SK-N-SH (cell line): ENCODE data around the gene ZSWIM3. TPM values are rescaled to one million over a fixed set of nuclear protein-coding genes. Genes with fewer than 3 reads are reported as not detected.

Source experiments
- CTCF ChIA-PET: fragments of 300-600, 350-600 bp; formaldehyde crosslinking; extraction: SDS; loops from one replicate; lab custom pipeline; 2021; lab: Yijun Ruan, JAX
- POLR2A ChIA-PET: fragments of 350-600 bp; sonication (Branson Sonifier 250); formaldehyde crosslinking; extraction: SDS; loops from one replicate; lab custom pipeline; 2020; ENCODE audit warnings: antibody characterized with exemption, inconsistent platforms; lab: Yijun Ruan, JAX
- DNase-seq: peaks from one replicate; pipeline ENCODE4 v3.0.0; 2012
- H2AFZ ChIP-seq: fragments of 200-600 bp; sonication (generic); 2 replicates; pipeline ENCODE4 v1.8.1; 2016; ENCODE audit warnings: antibody characterized with exemption, mild to moderate bottlenecking, low read depth
- H3F3A ChIP-seq: fragments of 200-600 bp; sonication (generic); replicated peaks from 2 replicates; pipeline ENCODE3; 2016; ENCODE audit warnings: antibody characterized with exemption, mild to moderate bottlenecking; ENCODE audit not compliant: insufficient read depth
- H3K27ac ChIP-seq, 2 experiments: fragments of 200-500 bp in 1 of 2; fragments of 200-600 bp in 1 of 2; sonication (Bioruptor generic) in 1 of 2; sonication (generic), shearing (Covaris generic) in 1 of 2; 2 replicates each; pipeline versions ENCODE4 v1.5.1 to v1.6.1; 2014 to 2016; ENCODE audit warnings: low read depth in 2 of 2, inconsistent platforms in 1 of 2, low read length in 1 of 2, mild to moderate bottlenecking in 1 of 2, mixed read lengths in 1 of 2
- H3K27me3 ChIP-seq: fragments of 200-600 bp; sonication (generic), shearing (Covaris generic); 2 replicates; pipeline ENCODE4 v1.6.1; 2016; ENCODE audit warnings: mixed run types; ENCODE audit not compliant: insufficient read depth
- H3K36me3 ChIP-seq, 2 experiments: fragments of 200-500 bp in 1 of 2; fragments of 200-600 bp in 1 of 2; sonication (Bioruptor generic) in 1 of 2; sonication (generic) in 1 of 2; replicated peaks in 1 of 2; 2 replicates each; pipeline versions ENCODE3 to v1.5.1; 2014 to 2016; ENCODE audit warnings: low read length in 1 of 2, mild to moderate bottlenecking in 1 of 2; ENCODE audit not compliant: insufficient read depth in 2 of 2, control insufficient read depth in 1 of 2
- H3K4me1 ChIP-seq, 2 experiments: fragments of 200-500 bp in 1 of 2; fragments of 200-600 bp in 1 of 2; sonication (Bioruptor generic) in 1 of 2; sonication (generic), shearing (Covaris generic) in 1 of 2; 2 replicates each; pipeline versions ENCODE4 v1.5.1 to v1.6.1; 2014 to 2016; ENCODE audit warnings: low read depth in 1 of 2, low read length in 1 of 2, mixed run types in 1 of 2; ENCODE audit not compliant: insufficient read depth in 2 of 2, control insufficient read depth in 1 of 2
- H3K4me2 ChIP-seq: fragments of 200-600 bp; sonication (generic), shearing (Covaris generic); 2 replicates; pipeline ENCODE4 v1.6.1; 2017; ENCODE audit warnings: mixed run types
- H3K4me3 ChIP-seq, 2 experiments: fragments of 200-500 bp in 1 of 2; fragments of 200-600 bp in 1 of 2; sonication (Bioruptor generic) in 1 of 2; sonication (generic), shearing (Covaris generic) in 1 of 2; 2 replicates each; pipeline versions ENCODE4 v1.5.1 to v1.8.1; 2014 to 2016; ENCODE audit warnings: low read depth in 2 of 2, inconsistent platforms in 1 of 2, low read length in 1 of 2, mild to moderate bottlenecking in 1 of 2, mixed read lengths in 1 of 2, moderate library complexity in 1 of 2
- H3K79me2 ChIP-seq: fragments of 200-600 bp; sonication (generic); 2 replicates; pipeline ENCODE4 v1.8.1; 2017; ENCODE audit warnings: mild to moderate bottlenecking; ENCODE audit not compliant: insufficient read depth
- H3K9ac ChIP-seq: fragments of 200-600 bp; sonication (generic); 2 replicates; pipeline ENCODE4 v1.6.1; 2017; ENCODE audit warnings: mixed run types
- H3K9me2 ChIP-seq: fragments of 200-600 bp; sonication (generic); 2 replicates; pipeline ENCODE4 v1.6.1; 2017; ENCODE audit warnings: mixed run types
- H3K9me3 ChIP-seq: fragments of 200-600 bp; sonication (generic); 2 replicates; pipeline ENCODE4 v1.6.1; 2017; ENCODE audit warnings: mixed run types, mild to moderate bottlenecking, moderate library complexity
- H4K20me1 ChIP-seq: fragments of 200-600 bp; sonication (generic); 2 replicates; pipeline ENCODE4 v1.6.1; 2017; ENCODE audit warnings: mild to moderate bottlenecking, mixed run types; ENCODE audit not compliant: insufficient read depth
- CHD2 ChIP-seq: fragments of 150-350 bp; IDR thresholded peaks from 2 replicates; pipeline ENCODE4 v1.6.1; 2018; ENCODE audit warnings: low read length; ENCODE audit not compliant: partially characterized antibody
- ELF1 ChIP-seq: IDR thresholded peaks from 2 replicates; pipeline ENCODE4 v1.4.0; 2012
- FOXJ3 ChIP-seq: sonication (generic); formaldehyde crosslinking; IDR thresholded peaks from 2 replicates; pipeline ENCODE4 v1.5.1; 2020; ENCODE audit warnings: mild to moderate bottlenecking, missing genetic modification reagents
- GABPA ChIP-seq: IDR thresholded peaks from 2 replicates; pipeline ENCODE4 v1.4.0; 2012; ENCODE audit warnings: low read depth, mild to moderate bottlenecking
- GATA2 ChIP-seq: sonication (generic); formaldehyde crosslinking; IDR thresholded peaks from 2 replicates; pipeline ENCODE4 v1.5.0; 2020; ENCODE audit warnings: mild to moderate bottlenecking, missing genetic modification reagents
- MEF2A ChIP-seq: IDR thresholded peaks from 2 replicates; pipeline ENCODE4 v1.4.0; 2012; ENCODE audit warnings: low read depth, borderline replicate concordance
- MXI1 ChIP-seq: IDR thresholded peaks from 2 replicates; pipeline ENCODE4 v1.6.1; 2012; ENCODE audit warnings: mild to moderate bottlenecking, low read depth, low read length, improper control_type of control experiment
- NFIC ChIP-seq: IDR thresholded peaks from 2 replicates; pipeline ENCODE4 v1.4.0; 2012; ENCODE audit warnings: borderline replicate concordance
- POLR2AphosphoS5 ChIP-seq: IDR thresholded peaks from 2 replicates; pipeline ENCODE4 v1.6.1; 2012; ENCODE audit warnings: low read depth, low read length
- RCOR1 ChIP-seq: fragments of 150-350 bp; IDR thresholded peaks from 2 replicates; pipeline ENCODE4 v1.6.1; 2017; ENCODE audit warnings: antibody characterized with exemption, low read length
- SIN3A ChIP-seq: IDR thresholded peaks from 2 replicates; pipeline ENCODE4 v1.6.1; 2012; ENCODE audit warnings: low read depth, mild to moderate bottlenecking, low read length, moderate library complexity, borderline replicate concordance
- SMC3 ChIP-seq: IDR thresholded peaks from 2 replicates; pipeline ENCODE4 v1.6.1; 2012; ENCODE audit warnings: low read depth, low read length, improper control_type of control experiment
- TAF1 ChIP-seq: IDR thresholded peaks from 2 replicates; pipeline ENCODE4 v1.6.1; 2012; ENCODE audit warnings: low read depth, mild to moderate bottlenecking, low read length, moderate library complexity, borderline replicate concordance
- WGBS: methylation state at CpG from one replicate; pipeline ENCODE4 v1.1.6; 2017; ENCODE audit warnings: low lambda C conversion rate; 5-methylcytosine and 5-hydroxymethylcytosine counted together
- polyA plus RNA-seq, 3 experiments: library from polyadenylated mRNA; depleted of rRNA; stranded (reverse); fragments of >200 nt; gene quantifications; 2 replicates each; pipeline ENCODE4 v1.2.3, GENCODE V29; 2012
- TF ChIP-seq, protein P1 (sequence below): fragments of 150-350 bp; IDR thresholded peaks from 2 replicates; pipeline ENCODE4 v1.6.1; 2016; ENCODE audit warnings: mild to moderate bottlenecking, low read depth, low read length
- TF ChIP-seq, protein P2 (sequence below): IDR thresholded peaks from 2 replicates; pipeline ENCODE4 v1.4.0; 2012; ENCODE audit warnings: low read depth
- TF ChIP-seq, protein P3 (sequence below): fragments of 150-350 bp; IDR thresholded peaks from 2 replicates; pipeline ENCODE4 v1.6.1; 2017; ENCODE audit warnings: antibody characterized with exemption, low read length, low read depth, borderline replicate concordance
- TF ChIP-seq, protein P4 (sequence below): IDR thresholded peaks from 2 replicates; pipeline ENCODE4 v1.4.0; 2012; ENCODE audit warnings: low read depth, borderline replicate concordance

ZSWIM3 gene
- polyA plus RNA-seq, 1 of the 3 experiments (the other 2 are of a cell fraction) = 2.3 TPM

DNA sequence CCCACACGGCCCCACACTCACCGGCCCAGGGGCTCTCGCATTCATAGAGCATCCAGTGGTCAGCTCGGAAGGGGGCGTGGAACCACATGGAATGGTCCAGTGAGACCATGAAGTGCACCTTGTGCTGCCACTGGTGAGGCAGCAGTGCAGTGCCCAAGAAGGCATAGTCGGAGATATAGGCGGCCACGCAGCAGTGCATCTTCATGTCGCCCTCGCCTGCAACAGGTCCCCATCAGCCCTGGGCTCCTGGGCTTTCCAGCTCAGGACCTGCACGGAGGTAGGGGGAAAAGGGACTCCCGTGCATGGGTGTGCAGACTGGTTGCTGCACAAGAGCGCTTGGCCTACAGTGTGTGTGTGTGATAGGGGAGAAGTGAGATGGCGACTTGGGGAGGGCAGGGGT is 13.9 kb upstream of the ZSWIM3 start:
- Histone ChIP-seq H4K20me1 (no peaks in the 10 kb centered on the region), H3K27ac (no peak overlapping the region), H3F3A (no peaks in the 10 kb centered on the region), H3K4me3 (no peak overlapping the region), H3K4me2 (no peak overlapping the region), H3K79me2 (peaks cover 6% of the 10 kb centered on the region), H3K9ac (no peak overlapping the region), H3K9me3 (no peaks in the 10 kb centered on the region), H2AFZ (no peak overlapping the region), H3K27me3 (no peaks in the 10 kb centered on the region), H3K9me2 (no peaks in the 10 kb centered on the region), H3K36me3 (peaks cover 31 to 50% of the 10 kb centered on the region in 2 experiments), H3K4me1 (no peaks in the 10 kb centered on the region)
- ChIA-PET POLR2A (no interaction called here), CTCF (interaction anchor here (1.9 kb wide), 1 partner anchor 13 kb away, joined by 6 read pairs; no protein-coding TSS in a partner anchor)
- no peak for TF ChIP-seq SMC3
- TF ChIP-seq, protein P1, sequence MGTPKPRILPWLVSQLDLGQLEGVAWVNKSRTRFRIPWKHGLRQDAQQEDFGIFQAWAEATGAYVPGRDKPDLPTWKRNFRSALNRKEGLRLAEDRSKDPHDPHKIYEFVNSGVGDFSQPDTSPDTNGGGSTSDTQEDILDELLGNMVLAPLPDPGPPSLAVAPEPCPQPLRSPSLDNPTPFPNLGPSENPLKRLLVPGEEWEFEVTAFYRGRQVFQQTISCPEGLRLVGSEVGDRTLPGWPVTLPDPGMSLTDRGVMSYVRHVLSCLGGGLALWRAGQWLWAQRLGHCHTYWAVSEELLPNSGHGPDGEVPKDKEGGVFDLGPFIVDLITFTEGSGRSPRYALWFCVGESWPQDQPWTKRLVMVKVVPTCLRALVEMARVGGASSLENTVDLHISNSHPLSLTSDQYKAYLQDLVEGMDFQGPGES = no peak
- TF ChIP-seq RCOR1 = no peak
- TF ChIP-seq MXI1 = no peak
- no peak for TF ChIP-seq GABPA
- TF ChIP-seq ELF1 = no peak
- TF ChIP-seq MEF2A = no peak
- no peak for TF ChIP-seq FOXJ3 (CRISPR knock-in tag)
- WGBS = 98% methylated on average over 13 of the region's 14 CpGs
- DNase-seq = no peak

DNA sequence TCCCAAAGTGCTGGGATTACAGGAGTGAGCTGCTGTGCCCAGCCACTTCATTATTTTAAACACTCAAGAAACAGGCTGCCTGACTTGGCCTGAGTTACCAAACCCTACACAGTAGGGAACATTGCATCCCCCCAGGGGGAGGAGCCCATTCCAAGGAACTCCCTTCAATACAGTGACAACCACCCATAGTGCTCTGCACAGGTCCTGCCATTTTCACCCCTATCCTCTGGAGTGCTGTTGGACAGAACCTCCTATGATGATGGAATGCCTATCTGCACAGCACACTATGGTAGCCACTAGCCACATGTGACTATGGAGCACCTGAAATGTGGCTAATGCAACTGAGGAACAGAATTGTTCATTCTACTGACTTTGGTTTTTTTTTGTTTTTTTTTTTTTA is 12.0 kb upstream of the ZSWIM3 start:
- no peaks in the 10 kb centered on the region for H4K20me1 ChIP-seq
- ChIA-PET CTCF (interaction anchor here (1.2 kb wide), 1 partner anchor 125 kb away, joined by 4 read pairs; no protein-coding TSS in a partner anchor), POLR2A (no interaction called here)
- H3K9me2 ChIP-seq = no peaks in the 10 kb centered on the region
- no peak overlapping the region for H3K4me2 ChIP-seq
- no peak for DNase-seq
- H3K9me3 ChIP-seq = no peaks in the 10 kb centered on the region
- H3K9ac ChIP-seq = no peak overlapping the region
- H3K4me1 ChIP-seq = no peaks in the 10 kb centered on the region
- peaks cover 4% of the 10 kb centered on the region; the same call in 1 of the 2 replicates for H3K79me2 ChIP-seq
- H3K4me3 ChIP-seq = no peak overlapping the region
- TF ChIP-seq RCOR1 = no peak
- no peak for TF ChIP-seq GATA2 (CRISPR knock-in tag)
- TF ChIP-seq, protein P2, sequence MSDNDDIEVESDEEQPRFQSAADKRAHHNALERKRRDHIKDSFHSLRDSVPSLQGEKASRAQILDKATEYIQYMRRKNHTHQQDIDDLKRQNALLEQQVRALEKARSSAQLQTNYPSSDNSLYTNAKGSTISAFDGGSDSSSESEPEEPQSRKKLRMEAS = no peak
- no peak for TF ChIP-seq FOXJ3 (CRISPR knock-in tag)
- no peak for TF ChIP-seq NFIC
- no peak for TF ChIP-seq POLR2AphosphoS5
- no peak for TF ChIP-seq CHD2
- TF ChIP-seq SIN3A = no peak
- TF ChIP-seq ELF1 = no peak
- TF ChIP-seq TAF1 = no peak
- TF ChIP-seq, protein P1 = no peak
- TF ChIP-seq, protein P3, sequence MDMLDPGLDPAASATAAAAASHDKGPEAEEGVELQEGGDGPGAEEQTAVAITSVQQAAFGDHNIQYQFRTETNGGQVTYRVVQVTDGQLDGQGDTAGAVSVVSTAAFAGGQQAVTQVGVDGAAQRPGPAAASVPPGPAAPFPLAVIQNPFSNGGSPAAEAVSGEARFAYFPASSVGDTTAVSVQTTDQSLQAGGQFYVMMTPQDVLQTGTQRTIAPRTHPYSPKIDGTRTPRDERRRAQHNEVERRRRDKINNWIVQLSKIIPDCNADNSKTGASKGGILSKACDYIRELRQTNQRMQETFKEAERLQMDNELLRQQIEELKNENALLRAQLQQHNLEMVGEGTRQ = no peak
- TF ChIP-seq, protein P4, sequence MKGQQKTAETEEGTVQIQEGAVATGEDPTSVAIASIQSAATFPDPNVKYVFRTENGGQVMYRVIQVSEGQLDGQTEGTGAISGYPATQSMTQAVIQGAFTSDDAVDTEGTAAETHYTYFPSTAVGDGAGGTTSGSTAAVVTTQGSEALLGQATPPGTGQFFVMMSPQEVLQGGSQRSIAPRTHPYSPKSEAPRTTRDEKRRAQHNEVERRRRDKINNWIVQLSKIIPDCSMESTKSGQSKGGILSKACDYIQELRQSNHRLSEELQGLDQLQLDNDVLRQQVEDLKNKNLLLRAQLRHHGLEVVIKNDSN = no peak
- H3K27ac ChIP-seq = no peak overlapping the region
- no peak overlapping the region for H2AFZ ChIP-seq
- peaks cover 30 to 43% of the 10 kb centered on the region in 2 experiments for H3K36me3 ChIP-seq
- peaks cover 3% of the 10 kb centered on the region for H3F3A ChIP-seq
- no peaks in the 10 kb centered on the region for H3K27me3 ChIP-seq
